Right lobe of liver (tissue), 4 donors: ENCODE data around the gene MAP1B.

Experiments
- CTCF ChIP-seq, 4 donors: fragments of 200-600 bp in 3 of 4; fragments of 450-650 bp in 1 of 4; IDR thresholded peaks; one replicate each; pipeline versions ENCODE4 v1.5.1 to v1.8.0; 2016 to 2022; ENCODE audit warnings: antibody characterized with exemption in 4 of 4, mild to moderate bottlenecking in 2 of 4
- POLR2A ChIP-seq: fragments of 450-650 bp; IDR thresholded peaks from one replicate; pipeline ENCODE4 v1.6.1; 2017; ENCODE audit warnings: antibody characterized with exemption, mild to moderate bottlenecking
- donor health status: DM: no; HTN: no; CAD: no.
- donor health status: DM: no; HTN: no; CAD: no.
- donor health status: DM: no; HTN: yes; CAD: no.

GRCh38 chr5:72223371-72223770 is 116.1 kb downstream of the MAP1B start:
- TF ChIP-seq CTCF (IDR thresholded peaks at IDR 0.05) = no peak
- no peak for TF ChIP-seq POLR2A
